ENCODE data around the gene OGFRL1. TPM values are rescaled to one million over a fixed set of nuclear protein-coding genes. Genes with fewer than 3 reads are reported as not detected.

Gene OGFRL1
- 16.8 and 25.1 TPM in 2 replicates for total RNA-seq (2012; rRNA removed)

- H3K9ac ChIP-seq (ENCODE audit: low read depth, low read length) = peak within 1 kb of the TSS; percentile 93
- H3K4me2 ChIP-seq (ENCODE audit: low read length) = peak within 1 kb of the TSS; percentile 91
- H3K27me3 ChIP-seq (ENCODE audit: control insufficient read depth, insufficient read depth, low read length) = no peaks in the 10 kb centered on the region
- H3K9me3 ChIP-seq (replicated peaks; ENCODE audit: low read length) = no peaks in the 10 kb centered on the region
- H3K4me3 ChIP-seq (ENCODE audit: low read length) = peak within 1 kb of the TSS; percentile 88
- peaks cover 44% of the 10 kb centered on the region for H3K4me1 ChIP-seq (ENCODE audit: control insufficient read depth, insufficient read depth, low read length)
- peaks cover 6% of the 10 kb centered on the region for H3K36me3 ChIP-seq (ENCODE audit: insufficient read depth, low read length)
Measured at GRCh38 chr6:71288228-71289038, at the start of gene OGFRL1. Gene OGFRL1, plus strand, starts transcription at chr6:71288811. Its CDS starts 126 bp downstream, at chr6:71288937.

GRCh38 chr6:71239694-71240093, 48.9 kb upstream of the OGFRL1 start:
- Histone ChIP-seq H3K9me3 (replicated peaks; ENCODE audit: low read length) (no peaks in the 10 kb centered on the region), H3K4me3 (ENCODE audit: low read length) (no peak overlapping the region), H3K4me2 (ENCODE audit: low read length) (no peak overlapping the region), H3K36me3 (ENCODE audit: insufficient read depth, low read length) (no peaks in the 10 kb centered on the region), H3K27me3 (ENCODE audit: control insufficient read depth, insufficient read depth, low read length) (no peaks in the 10 kb centered on the region), H3K9ac (ENCODE audit: low read depth, low read length) (no peak overlapping the region), H3K4me1 (ENCODE audit: control insufficient read depth, insufficient read depth, low read length) (no peaks in the 10 kb centered on the region)

GRCh38 chr6:71245265-71246049, 43.2 kb upstream of the OGFRL1 start:
- H3K4me1 ChIP-seq (ENCODE audit: control insufficient read depth, insufficient read depth, low read length) = peaks cover 26% of the 10 kb centered on the region
- H3K9ac ChIP-seq (ENCODE audit: low read depth, low read length) = no peak overlapping the region
- H3K4me2 ChIP-seq (ENCODE audit: low read length) = no peak overlapping the region
- no peaks in the 10 kb centered on the region for H3K9me3 ChIP-seq (replicated peaks; ENCODE audit: low read length)
- H3K36me3 ChIP-seq (ENCODE audit: insufficient read depth, low read length) = no peaks in the 10 kb centered on the region
- no peak overlapping the region for H3K4me3 ChIP-seq (ENCODE audit: low read length)
- H3K27me3 ChIP-seq (ENCODE audit: control insufficient read depth, insufficient read depth, low read length) = no peaks in the 10 kb centered on the region

- Histone ChIP-seq H3K4me1 (ENCODE audit: control insufficient read depth, insufficient read depth, low read length) (peaks cover 36% of the 10 kb centered on the region), H3K36me3 (ENCODE audit: insufficient read depth, low read length) (no peaks in the 10 kb centered on the region), H3K4me2 (ENCODE audit: low read length) (no peak overlapping the region), H3K9ac (ENCODE audit: low read depth, low read length) (no peak overlapping the region), H3K4me3 (ENCODE audit: low read length) (no peak overlapping the region), H3K27me3 (ENCODE audit: control insufficient read depth, insufficient read depth, low read length) (no peaks in the 10 kb centered on the region), H3K9me3 (replicated peaks; ENCODE audit: low read length) (no peaks in the 10 kb centered on the region)
Measured at GRCh38 chr6:71246596-71246995, 42.0 kb upstream of the OGFRL1 start.

GRCh38 chr6:71248306-71248765, 40.3 kb upstream of the OGFRL1 start:
- Histone ChIP-seq H3K4me1 (ENCODE audit: control insufficient read depth, insufficient read depth, low read length) (peaks cover 36% of the 10 kb centered on the region), H3K9me3 (replicated peaks; ENCODE audit: low read length) (no peaks in the 10 kb centered on the region), H3K4me3 (ENCODE audit: low read length) (no peak overlapping the region), H3K27me3 (ENCODE audit: control insufficient read depth, insufficient read depth, low read length) (no peaks in the 10 kb centered on the region), H3K9ac (ENCODE audit: low read depth, low read length) (peak overlapping the region; percentile 25), H3K36me3 (ENCODE audit: insufficient read depth, low read length) (no peaks in the 10 kb centered on the region), H3K4me2 (ENCODE audit: low read length) (peak overlapping the region; percentile 18)

GRCh38 chr6:71248878-71249544, 39.6 kb upstream of the OGFRL1 start:
- H3K36me3 ChIP-seq (ENCODE audit: insufficient read depth, low read length) = no peaks in the 10 kb centered on the region
- peak overlapping the region; percentile 42 for H3K9ac ChIP-seq (ENCODE audit: low read depth, low read length)
- peaks cover 36% of the 10 kb centered on the region for H3K4me1 ChIP-seq (ENCODE audit: control insufficient read depth, insufficient read depth, low read length)

GRCh38 chr6:71250099-71250602, 38.5 kb upstream of the OGFRL1 start:
- H3K36me3 ChIP-seq (ENCODE audit: insufficient read depth, low read length) = no peaks in the 10 kb centered on the region
- H3K4me1 ChIP-seq (ENCODE audit: control insufficient read depth, insufficient read depth, low read length) = peaks cover 36% of the 10 kb centered on the region
- no peaks in the 10 kb centered on the region for H3K27me3 ChIP-seq (ENCODE audit: control insufficient read depth, insufficient read depth, low read length)
- peak overlapping the region; percentile 42 for H3K9ac ChIP-seq (ENCODE audit: low read depth, low read length)
- H3K4me2 ChIP-seq (ENCODE audit: low read length) = peak overlapping the region; percentile 54
- no peak overlapping the region for H3K4me3 ChIP-seq (ENCODE audit: low read length)
- H3K9me3 ChIP-seq (replicated peaks; ENCODE audit: low read length) = no peaks in the 10 kb centered on the region

More at GRCh38 chr6:71248878-71249544, 39.6 kb upstream of the OGFRL1 start:
- Histone ChIP-seq H3K4me3 (ENCODE audit: low read length) (no peak overlapping the region), H3K27me3 (ENCODE audit: control insufficient read depth, insufficient read depth, low read length) (no peaks in the 10 kb centered on the region), H3K4me2 (ENCODE audit: low read length) (peak overlapping the region; percentile 18), H3K9me3 (replicated peaks; ENCODE audit: low read length) (no peaks in the 10 kb centered on the region)

- no peak overlapping the region for H3K4me2 ChIP-seq (ENCODE audit: low read length)
- H3K9ac ChIP-seq (ENCODE audit: low read depth, low read length) = no peak overlapping the region
- H3K27me3 ChIP-seq (ENCODE audit: control insufficient read depth, insufficient read depth, low read length) = no peaks in the 10 kb centered on the region
- no peaks in the 10 kb centered on the region for H3K9me3 ChIP-seq (replicated peaks; ENCODE audit: low read length)
- peaks cover 36% of the 10 kb centered on the region for H3K4me1 ChIP-seq (ENCODE audit: control insufficient read depth, insufficient read depth, low read length)
- H3K36me3 ChIP-seq (ENCODE audit: insufficient read depth, low read length) = no peaks in the 10 kb centered on the region
- H3K4me3 ChIP-seq (ENCODE audit: low read length) = no peak overlapping the region
Measured at GRCh38 chr6:71252410-71252809, 36.2 kb upstream of the OGFRL1 start.

GRCh38 chr6:71252960-71253359, 35.7 kb upstream of the OGFRL1 start:
- Histone ChIP-seq H3K9ac (ENCODE audit: low read depth, low read length) (no peak overlapping the region), H3K9me3 (replicated peaks; ENCODE audit: low read length) (no peaks in the 10 kb centered on the region), H3K4me3 (ENCODE audit: low read length) (no peak overlapping the region), H3K4me1 (ENCODE audit: control insufficient read depth, insufficient read depth, low read length) (peaks cover 34% of the 10 kb centered on the region), H3K27me3 (ENCODE audit: control insufficient read depth, insufficient read depth, low read length) (no peaks in the 10 kb centered on the region), H3K36me3 (ENCODE audit: insufficient read depth, low read length) (no peaks in the 10 kb centered on the region), H3K4me2 (ENCODE audit: low read length) (no peak overlapping the region)

GRCh38 chr6:71254323-71254722, 34.3 kb upstream of the OGFRL1 start:
- Histone ChIP-seq H3K4me3 (ENCODE audit: low read length) (no peak overlapping the region), H3K9ac (ENCODE audit: low read depth, low read length) (no peak overlapping the region), H3K4me2 (ENCODE audit: low read length) (no peak overlapping the region), H3K4me1 (ENCODE audit: control insufficient read depth, insufficient read depth, low read length) (peaks cover 24% of the 10 kb centered on the region), H3K36me3 (ENCODE audit: insufficient read depth, low read length) (no peaks in the 10 kb centered on the region), H3K9me3 (replicated peaks; ENCODE audit: low read length) (no peaks in the 10 kb centered on the region), H3K27me3 (ENCODE audit: control insufficient read depth, insufficient read depth, low read length) (no peaks in the 10 kb centered on the region)

Data from skeletal muscle satellite cell (primary cell).